Esophagus squamous epithelium (tissue), 4 donors: ENCODE measurements around the gene LILRA2.

Experiments
- POLR2A ChIP-seq, 4 donors: fragments of 450-650 bp; IDR thresholded peaks; one replicate each; pipeline ENCODE4 v1.6.1; 2017; ENCODE audit warnings: antibody characterized with exemption in 4 of 4, mild to moderate bottlenecking in 4 of 4, moderate library complexity in 3 of 4
- TF ChIP-seq, protein P1 (sequence below), 6 experiments: fragments of 450-650 bp in 4 of 6; fragments of 200-600 bp in 2 of 6; sonication (generic) in 2 of 6; IDR thresholded peaks; one replicate each; pipeline ENCODE4 v1.5.1; 2016 to 2019; ENCODE audit warnings: antibody characterized with exemption in 6 of 6, mild to moderate bottlenecking in 4 of 6, moderate library complexity in 4 of 6

DNA sequence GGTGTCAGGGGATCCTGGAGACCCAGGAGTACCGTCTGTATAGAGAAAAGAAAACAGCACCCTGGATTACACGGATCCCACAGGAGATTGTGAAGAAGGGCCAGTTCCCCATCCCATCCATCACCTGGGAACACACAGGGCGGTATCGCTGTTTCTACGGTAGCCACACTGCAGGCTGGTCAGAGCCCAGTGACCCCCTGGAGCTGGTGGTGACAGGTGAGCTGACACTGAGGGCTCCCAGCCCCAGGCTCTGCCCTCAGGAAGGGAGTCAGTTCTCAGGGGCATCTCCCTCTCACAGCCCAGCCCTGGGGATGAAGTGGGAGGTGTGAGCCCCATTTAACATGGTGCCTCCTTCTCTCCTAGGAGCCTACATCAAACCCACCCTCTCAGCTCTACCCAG, 21.1 kb downstream of the LILRA2 start:
- TF ChIP-seq, protein P1, sequence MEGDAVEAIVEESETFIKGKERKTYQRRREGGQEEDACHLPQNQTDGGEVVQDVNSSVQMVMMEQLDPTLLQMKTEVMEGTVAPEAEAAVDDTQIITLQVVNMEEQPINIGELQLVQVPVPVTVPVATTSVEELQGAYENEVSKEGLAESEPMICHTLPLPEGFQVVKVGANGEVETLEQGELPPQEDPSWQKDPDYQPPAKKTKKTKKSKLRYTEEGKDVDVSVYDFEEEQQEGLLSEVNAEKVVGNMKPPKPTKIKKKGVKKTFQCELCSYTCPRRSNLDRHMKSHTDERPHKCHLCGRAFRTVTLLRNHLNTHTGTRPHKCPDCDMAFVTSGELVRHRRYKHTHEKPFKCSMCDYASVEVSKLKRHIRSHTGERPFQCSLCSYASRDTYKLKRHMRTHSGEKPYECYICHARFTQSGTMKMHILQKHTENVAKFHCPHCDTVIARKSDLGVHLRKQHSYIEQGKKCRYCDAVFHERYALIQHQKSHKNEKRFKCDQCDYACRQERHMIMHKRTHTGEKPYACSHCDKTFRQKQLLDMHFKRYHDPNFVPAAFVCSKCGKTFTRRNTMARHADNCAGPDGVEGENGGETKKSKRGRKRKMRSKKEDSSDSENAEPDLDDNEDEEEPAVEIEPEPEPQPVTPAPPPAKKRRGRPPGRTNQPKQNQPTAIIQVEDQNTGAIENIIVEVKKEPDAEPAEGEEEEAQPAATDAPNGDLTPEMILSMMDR (IDR thresholded peaks at IDR 0.05), result no peak
- no peak for TF ChIP-seq POLR2A (IDR thresholded peaks at IDR 0.05)
